HepG2 (cell line): Measurements from ENCODE around the gene MLANA. TPM values are rescaled to one million over a fixed set of nuclear protein-coding genes. Genes with fewer than 3 reads are reported as not detected.

ENCODE experiments used
- ATM ChIP-seq: fragments of 450-650 bp; IDR thresholded peaks from 2 replicates; pipeline ENCODE4 v1.7.1; 2017; ENCODE audit warnings: mild to moderate bottlenecking, borderline replicate concordance
- CAMTA2 ChIP-seq: sonication (generic); formaldehyde crosslinking; IDR thresholded peaks from 2 replicates; pipeline ENCODE4 v1.4.0; 2020; ENCODE audit warnings: mild to moderate bottlenecking, missing genetic modification reagents, borderline replicate concordance
- MIER2 ChIP-seq: IDR thresholded peaks from 2 replicates; pipeline ENCODE4 v1.6.1; 2016; ENCODE audit warnings: missing biosample characterization, missing genetic modification reagents
- MXD1 ChIP-seq: sonication (generic); formaldehyde crosslinking; IDR thresholded peaks from 2 replicates; pipeline ENCODE4 v1.4.0; 2020; ENCODE audit warnings: mild to moderate bottlenecking, missing genetic modification reagents
- NFKBIZ ChIP-seq: IDR thresholded peaks from 2 replicates; pipeline ENCODE4 v1.6.1; 2018; ENCODE audit warnings: missing genetic modification reagents, missing compliant biosample characterization
- NFYC ChIP-seq: IDR thresholded peaks from 2 replicates; pipeline ENCODE4 v1.6.1; 2016; ENCODE audit warnings: missing genetic modification reagents, missing compliant biosample characterization
- RAD51 ChIP-seq: fragments of 450-650 bp; IDR thresholded peaks from 2 replicates; pipeline ENCODE4 v1.6.1; 2016; ENCODE audit warnings: borderline replicate concordance
- RELA ChIP-seq: sonication (generic); formaldehyde crosslinking; IDR thresholded peaks from 2 replicates; pipeline ENCODE4 v1.4.0; 2020; ENCODE audit warnings: missing genetic modification reagents
- SOX6 ChIP-seq, 2 experiments: fragments of 450-650 bp in 1 of 2; sonication (generic) in 1 of 2; formaldehyde crosslinking in 1 of 2; IDR thresholded peaks; 2 replicates each; pipeline versions ENCODE4 v1.4.0 to v1.6.1; 2017 to 2020; ENCODE audit warnings: antibody characterized with exemption in 1 of 2, mild to moderate bottlenecking in 1 of 2, missing genetic modification reagents in 1 of 2
- SRF ChIP-seq: IDR thresholded peaks from 2 replicates; pipeline ENCODE4 v1.6.1; 2011; ENCODE audit warnings: mild to moderate bottlenecking, low read depth, low read length, moderate library complexity
- SRSF9 ChIP-seq: fragments of 200-400 bp; formaldehyde crosslinking; IDR thresholded peaks from 2 replicates; pipeline ENCODE4 v1.6.1; 2018; ENCODE audit warnings: borderline replicate concordance, mild to moderate bottlenecking, low read depth, low read length; ENCODE audit not compliant: insufficient read depth, poor library complexity, severe bottlenecking
- U2AF1 ChIP-seq: fragments of 200-400 bp; formaldehyde crosslinking; optimal IDR thresholded peaks from 2 replicates; pipeline ENCODE3; 2017; ENCODE audit warnings: mild to moderate bottlenecking, low read depth, low read length
- YY1 ChIP-seq: IDR thresholded peaks from 2 replicates; pipeline ENCODE4 v1.6.1; 2011; ENCODE audit warnings: low read length, low read depth, moderate library complexity, mild to moderate bottlenecking; ENCODE audit not compliant: insufficient read depth, insufficient replicate concordance
- ZBTB25 ChIP-seq: IDR thresholded peaks from 2 replicates; pipeline ENCODE4 v1.6.1; 2018; ENCODE audit warnings: missing genetic modification reagents
- ZBTB34 ChIP-seq: sonication (generic); formaldehyde crosslinking; IDR thresholded peaks from 2 replicates; pipeline ENCODE4 v1.8.0; 2022; ENCODE audit warnings: mild to moderate bottlenecking, missing genetic modification reagents
- ZNF282 ChIP-seq: fragments of 450-650 bp; IDR thresholded peaks from 2 replicates; pipeline ENCODE4 v1.6.1; 2018; ENCODE audit not compliant: partially characterized antibody
- ZNF335 ChIP-seq: sonication (generic); formaldehyde crosslinking; IDR thresholded peaks from 2 replicates; pipeline ENCODE4 v1.4.0; 2020; ENCODE audit warnings: missing genetic modification reagents
- ZNF431 ChIP-seq: sonication (generic); formaldehyde crosslinking; IDR thresholded peaks from 2 replicates; pipeline ENCODE4 v1.9.0; 2022; ENCODE audit warnings: missing genetic modification reagents, low read depth, mild to moderate bottlenecking, borderline replicate concordance
- ZNF543 ChIP-seq: sonication (generic); formaldehyde crosslinking; IDR thresholded peaks from 2 replicates; pipeline ENCODE4 v1.4.0; 2020; ENCODE audit warnings: mild to moderate bottlenecking, missing genetic modification reagents
- ZNF547 ChIP-seq: sonication (generic); formaldehyde crosslinking; IDR thresholded peaks from 2 replicates; pipeline ENCODE4 v1.5.1; 2020; ENCODE audit warnings: mild to moderate bottlenecking, missing genetic modification reagents
- ZNF552 ChIP-seq: sonication (generic); formaldehyde crosslinking; IDR thresholded peaks from 2 replicates; pipeline ENCODE4 v1.9.0; 2022; ENCODE audit warnings: missing genetic modification reagents, mild to moderate bottlenecking, borderline replicate concordance
- ZNF589 ChIP-seq: sonication (generic); formaldehyde crosslinking; conservative IDR thresholded peaks from 2 replicates; pipeline ENCODE4 v1.8.0; 2022; ENCODE audit warnings: mild to moderate bottlenecking, moderate library complexity, missing genetic modification reagents
- ZNF605 ChIP-seq: sonication (generic); formaldehyde crosslinking; IDR thresholded peaks from 2 replicates; pipeline ENCODE4 v1.8.0; 2022; ENCODE audit warnings: mild to moderate bottlenecking, missing genetic modification reagents
- ZNF770 ChIP-seq: sonication (generic); formaldehyde crosslinking; IDR thresholded peaks from 2 replicates; pipeline ENCODE4 v1.5.0; 2020; ENCODE audit warnings: mild to moderate bottlenecking, missing genetic modification reagents
- ZNF772 ChIP-seq: sonication (generic); formaldehyde crosslinking; IDR thresholded peaks from 2 replicates; pipeline ENCODE4 v1.5.0; 2020; ENCODE audit warnings: mild to moderate bottlenecking, missing genetic modification reagents
- ZNF781 ChIP-seq: sonication (generic); formaldehyde crosslinking; IDR thresholded peaks from 2 replicates; pipeline ENCODE4 v1.5.1; 2020; ENCODE audit warnings: borderline replicate concordance, mild to moderate bottlenecking, missing genetic modification reagents; ENCODE audit errors: not compliant biosample characterization
- polyA plus RNA-seq, 8 experiments: library from polyadenylated mRNA; depleted of rRNA in 3 of 8; stranded (reverse) in 7 of 8; unstranded in 1 of 8; fragments of >200 nt; fragmentation: Illumina TruSeq in 4 of 8; extraction: Trizol in 4 of 8; gene quantifications; 2 replicates each; pipeline versions ENCODE4 v1.2.1 to v1.2.3, GENCODE V29; 2011 to 2016; ENCODE audit warnings: low read depth in 4 of 8, missing spikeins in 1 of 8, mixed read lengths in 1 of 8; ENCODE audit not compliant: insufficient read depth in 1 of 8
- total RNA-seq, 5 experiments: library from RNA; depleted of rRNA; stranded (reverse); fragments of >200 nt; fragmentation: Illumina TruSeq; extraction: Trizol; gene quantifications; 2 replicates each; pipeline ENCODE4 v1.2.3, GENCODE V29; 2016; ENCODE audit warnings: low read depth in 1 of 5

MLANA gene
- total and polyA plus RNA-seq, 2 of the 13 experiments (the other 11 are each of a cell fraction or from before 2014, with no cell fraction given): 0.11 to 0.18 TPM

- TF ChIP-seq ZBTB25 (CRISPR knock-in tag) (no peak), ZNF605 (no peak), CAMTA2 (no peak), NFYC (CRISPR knock-in tag) (no peak), ZNF282 (no peak), NFKBIZ (no peak), ZNF781 (no peak), ZNF770 (CRISPR knock-in tag) (peak; percentile 77), RAD51 (no peak), ZNF552 (CRISPR knock-in tag) (no peak), ZNF772 (CRISPR knock-in tag) (peak; percentile 60; the same call in 1 of the 2 replicates), SRF (no peak; the same call in 1 of the 2 replicates), MIER2 (CRISPR knock-in tag) (peak; percentile 54; the same call in 1 of the 2 replicates), ZNF335 (CRISPR knock-in tag) (no peak), SRSF9 (no peak), ZNF543 (peak; percentile 57; the same call in 1 of the 2 replicates), ATM (no peak), ZNF589 (CRISPR knock-in tag) (no peak), U2AF1 (no peak), ZNF547 (CRISPR knock-in tag) (no peak), MXD1 (CRISPR knock-in tag) (no peak), RELA (CRISPR knock-in tag) (no peak), ZBTB34 (no peak), ZNF431 (no peak), SOX6 (IDR thresholded peaks at IDR 0.05) (no peak), SOX6 (CRISPR knock-in tag; IDR thresholded peaks at IDR 0.05) (peak; percentile 23; the same call in 1 of the 2 replicates), YY1 (peak; percentile 29)
These were observed 3.0 kb downstream of the MLANA start (continued) for GRCh38 chr9:5893591-5894236.
